ENCODE results near the gene TSC22D4. TPM values are rescaled to one million over a fixed set of nuclear protein-coding genes. Genes with fewer than 3 reads are reported as not detected.

The TSC22D4 gene
- total and polyA plus RNA-seq, 2 experiments from 2014 or later = 19.1 to 30.7 TPM

- H3K27ac ChIP-seq = no peak overlapping the region
- H3K9me2 ChIP-seq (ENCODE audit: insufficient read depth) = no peaks in the 10 kb centered on the region
- H3K36me3 ChIP-seq (ENCODE audit: low read depth) = no peaks in the 10 kb centered on the region
- H3K9me3 ChIP-seq (ENCODE audit: low read depth) = no peaks in the 10 kb centered on the region
- TF ChIP-seq EZH2phosphoT487 (IDR thresholded peaks at IDR 0.05; ENCODE audit: insufficient read depth, low read depth) = no peak
- in situ Hi-C loops (cut with MboI) = no loop called here
- H2AFZ ChIP-seq = no peak overlapping the region
- no peak overlapping the region for H3K4me2 ChIP-seq (ENCODE audit: unreplicated experiment)
- DNase-seq = peak; percentile 30
- no peaks in the 10 kb centered on the region for H3K79me2 ChIP-seq (ENCODE audit: insufficient read depth)
- no peaks in the 10 kb centered on the region for H3K4me1 ChIP-seq (ENCODE audit: insufficient read depth)
- no peak overlapping the region for H3K9ac ChIP-seq
- H3F3A ChIP-seq (ENCODE audit: insufficient read depth) = 0 out of 2 replicates have a peak, but pooled peaks cover 4% of the 10 kb centered on the region
- no peaks in the 10 kb centered on the region for H3K27me3 ChIP-seq (replicated peaks; ENCODE audit: insufficient read depth)
- no peaks in the 10 kb centered on the region for H4K20me1 ChIP-seq (ENCODE audit: insufficient read depth)
- H3K4me3 ChIP-seq = no peak overlapping the region
- 86 to 87% methylated on average over 9 to 28 of the region's 30 CpGs for WGBS, 2 experiments (ENCODE audit: low coverage in 1 of 2, low lambda C conversion rate in 2 of 2, missing lambda C conversion rate in 2 of 2)
Measured at GRCh38 chr7:100486753-100487446, 7.9 kb upstream of the TSC22D4 start.

- TF ChIP-seq EZH2 (IDR thresholded peaks at IDR 0.05; ENCODE audit: insufficient read depth, poor library complexity, severe bottlenecking) = no peak
- no peak for TF ChIP-seq EZH2phosphoT487 (IDR thresholded peaks at IDR 0.05; ENCODE audit: insufficient read depth, low read depth)
- no peaks in the 10 kb centered on the region for H3K79me2 ChIP-seq (ENCODE audit: insufficient read depth)
- no peaks in the 10 kb centered on the region for H3K9me2 ChIP-seq (ENCODE audit: insufficient read depth)
- 0 out of 2 replicates have a peak, but pooled peaks cover 4% of the 10 kb centered on the region for H3F3A ChIP-seq (ENCODE audit: insufficient read depth)
- no peaks in the 10 kb centered on the region for H3K27me3 ChIP-seq (replicated peaks; ENCODE audit: insufficient read depth)
- H3K4me1 ChIP-seq (ENCODE audit: insufficient read depth) = no peaks in the 10 kb centered on the region
- H3K4me2 ChIP-seq (ENCODE audit: unreplicated experiment) = no peak overlapping the region
- 93 to 97% methylated on average over 5 of the region's 5 CpGs for whole genome bisulfite sequencing, 2 experiments (ENCODE audit: low coverage in 1 of 2, low lambda C conversion rate in 2 of 2, missing lambda C conversion rate in 2 of 2)
- no peaks in the 10 kb centered on the region for H4K20me1 ChIP-seq (ENCODE audit: insufficient read depth)
- in situ Hi-C loops (cut with MboI) = no loop called here
- H3K9me3 ChIP-seq (ENCODE audit: low read depth) = no peaks in the 10 kb centered on the region
- no peaks in the 10 kb centered on the region for H3K36me3 ChIP-seq (ENCODE audit: low read depth)
- H2AFZ ChIP-seq = no peak overlapping the region
- H3K9ac ChIP-seq = no peak overlapping the region
- no peak for DNase-seq
- H3K27ac ChIP-seq = no peak overlapping the region
- H3K4me3 ChIP-seq = no peak overlapping the region
Measured at GRCh38 chr7:100486111-100486636, 7.2 kb upstream of the TSC22D4 start.

DNA sequence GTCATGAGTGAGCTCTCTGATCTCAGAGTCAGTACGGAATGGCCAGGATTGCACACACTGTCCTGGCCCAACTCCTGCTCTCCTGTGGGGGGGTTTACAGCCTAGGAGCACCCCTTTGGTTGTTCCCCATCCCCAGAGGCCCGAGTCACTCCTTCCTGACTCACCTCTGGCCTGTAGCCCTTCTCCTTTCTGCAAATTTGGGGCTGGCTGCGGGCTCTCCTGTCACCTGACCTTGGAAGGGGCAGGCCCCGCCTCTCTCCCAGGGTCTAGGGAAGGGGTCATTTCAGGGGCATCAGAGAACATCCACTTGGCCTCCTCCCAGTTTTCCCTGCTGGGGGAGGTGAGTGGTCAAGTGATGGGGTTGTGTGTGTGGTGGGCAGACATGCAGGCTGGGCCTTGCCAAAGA lies 6.5 kb upstream of the TSC22D4 start:
- in situ Hi-C loops (cut with MboI) = no loop called here

GRCh38 chr7:100484673-100485045 lies 5.6 kb upstream of the TSC22D4 start:
- no peaks in the 10 kb centered on the region for H3K79me2 ChIP-seq (ENCODE audit: insufficient read depth)
- no peaks in the 10 kb centered on the region for H3K9me3 ChIP-seq (ENCODE audit: low read depth)
- H3K4me2 ChIP-seq (ENCODE audit: unreplicated experiment) = no peak overlapping the region
- no peak overlapping the region for H2AFZ ChIP-seq
- H3F3A ChIP-seq (ENCODE audit: insufficient read depth) = 0 out of 2 replicates have a peak, but pooled peaks cover 4% of the 10 kb centered on the region
- in situ Hi-C loops (cut with MboI) = no loop called here
- no peak overlapping the region for H3K27ac ChIP-seq
- no peak overlapping the region for H3K9ac ChIP-seq
- no peaks in the 10 kb centered on the region; the same call in 1 of the 2 replicates for H3K4me1 ChIP-seq (ENCODE audit: insufficient read depth)
- H4K20me1 ChIP-seq (ENCODE audit: insufficient read depth) = no peaks in the 10 kb centered on the region
- no peaks in the 10 kb centered on the region for H3K36me3 ChIP-seq (ENCODE audit: low read depth)
- no peaks in the 10 kb centered on the region for H3K9me2 ChIP-seq (ENCODE audit: insufficient read depth)
- H3K4me3 ChIP-seq = no peak overlapping the region
- TF ChIP-seq EZH2 (IDR thresholded peaks at IDR 0.05; ENCODE audit: insufficient read depth, poor library complexity, severe bottlenecking) = no peak
- TF ChIP-seq EZH2phosphoT487 (IDR thresholded peaks at IDR 0.05; ENCODE audit: insufficient read depth, low read depth) = no peak
- WGBS, 2 experiments (ENCODE audit: low coverage in 1 of 2, low lambda C conversion rate in 2 of 2, missing lambda C conversion rate in 2 of 2) = 97 to 99% methylated on average over 6 of the region's 6 CpGs
- DNase-seq = no peak
- H3K27me3 ChIP-seq (replicated peaks; ENCODE audit: insufficient read depth) = no peaks in the 10 kb centered on the region

More for the DNA sequence above, 6.5 kb upstream of the TSC22D4 start:
- H3K4me2 ChIP-seq (ENCODE audit: unreplicated experiment) = no peak overlapping the region
- no peak overlapping the region for H2AFZ ChIP-seq
- no peak overlapping the region for H3K4me3 ChIP-seq
- H3K79me2 ChIP-seq (ENCODE audit: insufficient read depth) = no peaks in the 10 kb centered on the region
- peak; percentile 38 for DNase-seq
- H4K20me1 ChIP-seq (ENCODE audit: insufficient read depth) = no peaks in the 10 kb centered on the region
- no peaks in the 10 kb centered on the region for H3K4me1 ChIP-seq (ENCODE audit: insufficient read depth)
- H3K9me2 ChIP-seq (ENCODE audit: insufficient read depth) = no peaks in the 10 kb centered on the region
- TF ChIP-seq EZH2 (IDR thresholded peaks at IDR 0.05; ENCODE audit: insufficient read depth, poor library complexity, severe bottlenecking) (no peak), EZH2phosphoT487 (IDR thresholded peaks at IDR 0.05; ENCODE audit: insufficient read depth, low read depth) (no peak)
- H3K9me3 ChIP-seq (ENCODE audit: low read depth) = no peaks in the 10 kb centered on the region
- no peaks in the 10 kb centered on the region for H3K27me3 ChIP-seq (replicated peaks; ENCODE audit: insufficient read depth)
- H3K36me3 ChIP-seq (ENCODE audit: low read depth) = no peaks in the 10 kb centered on the region
- 0 out of 2 replicates have a peak, but pooled peaks cover 4% of the 10 kb centered on the region for H3F3A ChIP-seq (ENCODE audit: insufficient read depth)
- no peak overlapping the region for H3K27ac ChIP-seq
- 71 to 77% methylated on average over 4 of the region's 4 CpGs for WGBS, 2 experiments (ENCODE audit: low coverage in 1 of 2, low lambda C conversion rate in 2 of 2, missing lambda C conversion rate in 2 of 2)
- no peak overlapping the region for H3K9ac ChIP-seq

Measured in GM23248 (cell line).